ENCODE results near the gene PDPN. TPM values are rescaled to one million over a fixed set of nuclear protein-coding genes. Genes with fewer than 3 reads are reported as not detected.

PDPN gene
- total and polyA plus RNA-seq, 2 of the 8 experiments (the other 6 are each of a cell fraction or from before 2014, with no cell fraction given): 44.7 to 169 TPM

DNA sequence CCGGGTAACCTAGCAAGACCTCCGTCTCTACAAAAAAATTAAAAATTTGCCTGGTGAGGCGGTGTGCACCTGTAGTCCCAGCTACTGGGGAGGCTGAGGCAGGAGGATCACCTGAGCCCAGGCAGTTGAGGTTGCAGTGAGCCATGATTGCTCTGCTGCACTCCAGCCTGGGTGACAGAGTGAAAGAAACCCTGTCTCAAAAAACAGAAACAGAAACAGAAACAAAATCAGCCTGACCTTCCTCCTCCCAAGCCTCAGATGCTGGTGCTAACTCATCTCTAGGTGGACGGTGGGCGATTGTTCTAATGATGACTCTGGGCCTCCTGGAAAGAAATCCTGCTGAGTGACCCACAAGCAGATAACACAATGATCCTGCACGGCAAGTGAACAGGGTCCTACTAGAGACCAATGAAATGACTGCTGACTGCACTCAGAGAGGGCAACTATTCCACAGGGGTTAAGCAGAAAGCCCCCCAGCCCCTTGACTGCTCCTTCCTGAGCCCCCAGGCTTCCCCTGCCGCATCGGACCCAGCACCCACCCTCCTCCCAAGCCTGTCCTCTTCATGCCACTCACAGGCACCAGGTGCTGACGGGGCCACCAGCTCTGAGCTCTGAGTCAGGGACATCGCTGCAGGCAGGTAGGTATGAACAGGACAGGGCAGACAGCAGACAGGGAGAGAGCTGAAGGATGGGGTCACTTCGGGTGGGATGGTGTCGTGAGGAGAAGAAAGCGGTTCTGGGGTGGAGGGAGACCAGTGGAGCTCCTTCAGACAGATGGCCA, 42.0 kb upstream of the PDPN start:
- no peak for FAIRE-seq
- H2BK12ac ChIP-seq (ENCODE audit: low read depth, low read length): no peak overlapping the region
- DNase-seq (ENCODE audit: low read depth in 1 of 2, low spot score in 2 of 2): no peak
- H4K8ac ChIP-seq (ENCODE audit: extremely low read depth, insufficient read depth, low read length): no peak overlapping the region
- no peaks in the 10 kb centered on the region for H3K79me1 ChIP-seq (ENCODE audit: low read depth, low read length)
- no peak overlapping the region for H3K4me2 ChIP-seq (ENCODE audit: insufficient read depth in 1 of 2, low read depth in 2 of 2, low read length in 2 of 2)
- POLR2A ChIA-PET (ENCODE audit: partially characterized antibody): no interaction called here
- no peak overlapping the region for H2BK5ac ChIP-seq (ENCODE audit: low read depth, low read length)
- H4K91ac ChIP-seq (replicated peaks; ENCODE audit: insufficient read length, low read length): no peak overlapping the region
- no peak overlapping the region for H2BK20ac ChIP-seq (ENCODE audit: low read length)
- no peak overlapping the region for H2BK15ac ChIP-seq (ENCODE audit: low read length)
- H3K4me3 ChIP-seq (ENCODE audit: extremely low read depth in 1 of 4, insufficient read depth in 2 of 4, low read depth in 3 of 4, low read length in 4 of 4): no peak overlapping the region
- no peaks in the 10 kb centered on the region for H3K9me3 ChIP-seq (ENCODE audit: insufficient read depth in 2 of 2, low read depth in 1 of 2, low read length in 1 of 2)
- H3K9ac ChIP-seq (replicated peaks in 1 of 4; ENCODE audit: extremely low read depth in 1 of 4, low read depth in 3 of 4, low read length in 3 of 4): no peak overlapping the region
- H4K5ac ChIP-seq (ENCODE audit: insufficient read length, low read depth, low read length): no peak overlapping the region
- H2AFZ ChIP-seq (ENCODE audit: low read length): no peak overlapping the region
- no peak overlapping the region for H3K27ac ChIP-seq (ENCODE audit: low read depth, low read length)
- no peaks in the 10 kb centered on the region for H3K23me2 ChIP-seq (ENCODE audit: low read depth, low read length)
- WGBS, 2 experiments (ENCODE audit: extremely low coverage in 1 of 2, insufficient coverage in 1 of 2, insufficient read length in 1 of 2, insufficient replicate concordance in 2 of 2, low coverage in 1 of 2, low lambda C conversion rate in 2 of 2, missing lambda C conversion rate in 1 of 2): 89% methylated on average over 12 of the region's 13 CpGs; no CpG with 5 or more reads in 1 of the 2 experiments
- H2BK120ac ChIP-seq (replicated peaks; ENCODE audit: low read depth, low read length): no peak overlapping the region
- no peak overlapping the region for H3K18ac ChIP-seq (ENCODE audit: extremely low read depth, low read length)
- H3K4me1 ChIP-seq (replicated peaks in 1 of 4; ENCODE audit: control insufficient read depth in 3 of 4, insufficient read depth in 4 of 4, low read length in 3 of 4): no peaks in the 10 kb centered on the region
- H3K27me3 ChIP-seq (replicated peaks in 1 of 4; ENCODE audit: control insufficient read depth in 3 of 4, extremely low read depth in 1 of 4, insufficient read depth in 3 of 4, low read length in 3 of 4): no peaks in the 10 kb centered on the region
- H4K20me1 ChIP-seq (replicated peaks in 1 of 2; ENCODE audit: control insufficient read depth in 1 of 2, insufficient read depth in 2 of 2, low read length in 2 of 2): no peaks in the 10 kb centered on the region
- no peaks in the 10 kb centered on the region for H3K36me3 ChIP-seq (ENCODE audit: control insufficient read depth in 2 of 4, insufficient read depth in 4 of 4, low read length in 3 of 4)
- no peak overlapping the region for H3K56ac ChIP-seq (replicated peaks; ENCODE audit: insufficient read length, low read depth, low read length)
- H3K23ac ChIP-seq (ENCODE audit: insufficient read length): no peak overlapping the region
- no peaks in the 10 kb centered on the region for H3K79me2 ChIP-seq (ENCODE audit: control insufficient read depth in 1 of 2, insufficient read depth in 2 of 2, low read length in 2 of 2)
- H3K14ac ChIP-seq (ENCODE audit: insufficient read length): no peak overlapping the region
- no peak overlapping the region for H3K4ac ChIP-seq (replicated peaks; ENCODE audit: insufficient read length, low read depth, low read length)
- no peak overlapping the region for H2AK5ac ChIP-seq (ENCODE audit: low read depth, low read length)
- CTCF ChIA-PET (ENCODE audit: partially characterized antibody): interaction anchor here (1.3 to 4.2 kb wide), 7 partner anchors 8 to 88 kb away, joined by 3 to 16 read pairs (median 8); no protein-coding TSS in a partner anchor
- no peak for TF ChIP-seq SUZ12 (IDR thresholded peaks at IDR 0.05; ENCODE audit: low read length)
- no peak for TF ChIP-seq POLR2AphosphoS5 (IDR thresholded peaks at IDR 0.05; ENCODE audit: low read depth, low read length)
- TF ChIP-seq MAX (IDR thresholded peaks at IDR 0.05): no peak
- no peak for TF ChIP-seq KDM1A (IDR thresholded peaks at IDR 0.05; ENCODE audit: borderline replicate concordance, low read length)
- no peak for TF ChIP-seq NRF1 (IDR thresholded peaks at IDR 0.05; ENCODE audit: low read depth, low read length)
- TF ChIP-seq GTF2F1 (IDR thresholded peaks at IDR 0.05; ENCODE audit: borderline replicate concordance, low read depth, low read length): no peak
- TF ChIP-seq CBX5 (IDR thresholded peaks at IDR 0.05; ENCODE audit: low read depth, low read length): no peak
- no peak for TF ChIP-seq SP2 (IDR thresholded peaks at IDR 0.05; ENCODE audit: low read length)
- TF ChIP-seq PHF8 (conservative IDR thresholded peaks at IDR 0.05; ENCODE audit: low read depth, low read length): no peak
- TF ChIP-seq FOSL1 (IDR thresholded peaks at IDR 0.05; ENCODE audit: insufficient read depth, low read depth, low read length): no peak
